ENCODE data around the gene SYS1.

DNA sequence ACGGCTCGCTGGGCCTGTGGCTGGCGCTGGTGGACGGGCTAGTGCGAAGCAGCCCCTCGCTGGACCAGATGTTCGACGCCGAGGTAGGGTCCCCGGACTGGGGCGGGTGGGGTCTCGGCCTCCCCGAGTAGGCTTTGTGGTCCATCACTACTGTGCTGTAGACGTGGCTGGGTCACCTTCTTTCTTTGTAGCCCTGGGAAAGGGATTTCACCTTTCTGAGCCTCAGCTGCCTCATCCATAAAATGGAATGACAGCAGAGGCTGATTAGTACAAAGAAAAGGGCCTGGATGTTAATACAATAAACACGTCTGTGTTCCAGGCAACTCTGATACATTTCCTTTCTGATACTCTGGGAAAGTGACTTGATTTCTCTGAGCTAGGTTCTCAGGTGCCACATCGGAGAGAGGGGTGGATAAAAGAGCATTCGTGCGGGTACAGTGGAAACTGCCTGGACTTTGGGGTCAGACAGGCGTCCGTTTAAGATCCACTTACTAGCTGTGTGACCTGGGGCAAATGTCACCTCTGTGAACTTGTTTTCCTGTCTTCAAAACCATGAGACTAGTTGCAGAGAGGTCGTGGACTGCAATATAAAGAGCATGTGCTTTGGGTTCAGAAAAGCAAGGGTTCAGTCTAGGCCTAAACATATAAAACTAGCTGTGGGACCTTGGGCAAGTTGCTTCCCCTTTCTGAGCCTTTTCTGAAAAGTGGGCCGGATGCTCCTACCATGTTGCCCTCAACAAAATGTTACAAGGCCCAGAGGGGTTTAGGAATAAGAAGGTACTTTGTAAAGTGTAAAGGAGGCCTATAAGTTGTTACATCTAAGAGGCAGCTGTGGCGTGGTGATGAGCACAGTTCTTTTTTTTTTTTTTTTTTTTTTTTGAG is 896 bp downstream of the SYS1 start:
- TF ChIP-seq, protein P1, sequence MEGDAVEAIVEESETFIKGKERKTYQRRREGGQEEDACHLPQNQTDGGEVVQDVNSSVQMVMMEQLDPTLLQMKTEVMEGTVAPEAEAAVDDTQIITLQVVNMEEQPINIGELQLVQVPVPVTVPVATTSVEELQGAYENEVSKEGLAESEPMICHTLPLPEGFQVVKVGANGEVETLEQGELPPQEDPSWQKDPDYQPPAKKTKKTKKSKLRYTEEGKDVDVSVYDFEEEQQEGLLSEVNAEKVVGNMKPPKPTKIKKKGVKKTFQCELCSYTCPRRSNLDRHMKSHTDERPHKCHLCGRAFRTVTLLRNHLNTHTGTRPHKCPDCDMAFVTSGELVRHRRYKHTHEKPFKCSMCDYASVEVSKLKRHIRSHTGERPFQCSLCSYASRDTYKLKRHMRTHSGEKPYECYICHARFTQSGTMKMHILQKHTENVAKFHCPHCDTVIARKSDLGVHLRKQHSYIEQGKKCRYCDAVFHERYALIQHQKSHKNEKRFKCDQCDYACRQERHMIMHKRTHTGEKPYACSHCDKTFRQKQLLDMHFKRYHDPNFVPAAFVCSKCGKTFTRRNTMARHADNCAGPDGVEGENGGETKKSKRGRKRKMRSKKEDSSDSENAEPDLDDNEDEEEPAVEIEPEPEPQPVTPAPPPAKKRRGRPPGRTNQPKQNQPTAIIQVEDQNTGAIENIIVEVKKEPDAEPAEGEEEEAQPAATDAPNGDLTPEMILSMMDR (IDR thresholded peaks at IDR 0.05): no peak
- TF ChIP-seq POLR2A (IDR thresholded peaks at IDR 0.05): no peak

All from right lobe of liver (tissue), 4 donors.